H9 (cell line): ENCODE measurements around the gene ALPG. TPM values are rescaled to one million over a fixed set of nuclear protein-coding genes. Genes with fewer than 3 reads are reported as not detected.
"Not testable (repeated sequence)": the region's sequence is repeated elsewhere in the genome, so short reads cannot be mapped to it uniquely, and the experiment has no call there.

Source experiments
- DNase-seq: peaks from one replicate; pipeline ENCODE4 v3.0.0-alpha.2; 2017
- H2AFZ ChIP-seq: one replicate; pipeline ENCODE4 v1.6.1; 2013; ENCODE audit warnings: mild to moderate bottlenecking, low read length, control low read depth, moderate library complexity
- H2AK5ac ChIP-seq: 2 replicates; pipeline ENCODE4 v1.6.1; 2013; ENCODE audit warnings: low read length, control low read depth, mixed read lengths; ENCODE audit not compliant: insufficient read length
- H2BK120ac ChIP-seq: one replicate; pipeline ENCODE4 v1.6.1; 2013; ENCODE audit warnings: low read depth, mild to moderate bottlenecking, low read length, control low read depth, inconsistent platforms; ENCODE audit not compliant: poor library complexity, severe bottlenecking
- H2BK12ac ChIP-seq: 2 replicates; pipeline ENCODE4 v1.6.1; 2013; ENCODE audit warnings: low read length, control low read depth, mixed read lengths, low read depth; ENCODE audit not compliant: insufficient read length
- H2BK15ac ChIP-seq: 2 replicates; pipeline ENCODE4 v1.6.1; 2013; ENCODE audit warnings: low read depth, low read length, control low read depth
- H2BK20ac ChIP-seq: one replicate; pipeline ENCODE4 v1.6.1; 2013; ENCODE audit warnings: low read depth, mild to moderate bottlenecking, low read length, control low read depth, inconsistent platforms; ENCODE audit not compliant: poor library complexity, severe bottlenecking
- H2BK5ac ChIP-seq: 2 replicates; pipeline ENCODE4 v1.6.1; 2013; ENCODE audit warnings: low read length, control low read depth, mixed read lengths; ENCODE audit not compliant: insufficient read length
- H3K14ac ChIP-seq: 2 replicates; pipeline ENCODE4 v1.6.1; 2013; ENCODE audit warnings: low read length, control low read depth; ENCODE audit not compliant: insufficient read depth
- H3K18ac ChIP-seq: 2 replicates; pipeline ENCODE4 v1.6.1; 2013; ENCODE audit warnings: low read depth, mild to moderate bottlenecking, mixed read lengths, low read length, control low read depth; ENCODE audit not compliant: insufficient read length
- H3K23ac ChIP-seq: 2 replicates; pipeline ENCODE4 v1.6.1; 2013; ENCODE audit warnings: low read length, control low read depth, mixed read lengths, low read depth; ENCODE audit not compliant: insufficient read length
- H3K23me2 ChIP-seq: 2 replicates; pipeline ENCODE4 v1.6.1; 2013; ENCODE audit warnings: low read depth, mild to moderate bottlenecking, mixed read lengths, low read length, control low read depth; ENCODE audit not compliant: insufficient read length, poor library complexity, severe bottlenecking
- H3K27ac ChIP-seq: 2 replicates; pipeline ENCODE4 v1.5.1; 2013; ENCODE audit warnings: low read length, control low read depth, mixed read lengths, low read depth; ENCODE audit not compliant: insufficient read length
- H3K27me3 ChIP-seq: 2 replicates; pipeline ENCODE4 v1.6.1; 2013; ENCODE audit warnings: low read length, control low read depth, inconsistent platforms; ENCODE audit not compliant: insufficient read depth
- H3K4ac ChIP-seq: 2 replicates; pipeline ENCODE4 v1.6.1; 2013; ENCODE audit warnings: low read depth, mild to moderate bottlenecking, control low read depth, inconsistent platforms, low read length, moderate library complexity
- H3K4me1 ChIP-seq: 2 replicates; pipeline ENCODE4 v1.6.1; 2013; ENCODE audit warnings: low read length, control low read depth, inconsistent platforms; ENCODE audit not compliant: insufficient read depth
- H3K4me2 ChIP-seq: 2 replicates; pipeline ENCODE4 v1.6.1; 2013; ENCODE audit warnings: low read length, control low read depth, mixed read lengths; ENCODE audit not compliant: insufficient read length, insufficient read depth
- H3K56ac ChIP-seq: 2 replicates; pipeline ENCODE4 v1.6.1; 2013; ENCODE audit warnings: low read depth, mild to moderate bottlenecking, mixed read lengths, low read length, control low read depth; ENCODE audit not compliant: insufficient read length
- H3K79me1 ChIP-seq: 2 replicates; pipeline ENCODE4 v1.6.1; 2013; ENCODE audit warnings: low read depth, mild to moderate bottlenecking, moderate library complexity, low read length, control low read depth, inconsistent platforms; ENCODE audit not compliant: insufficient read depth, poor library complexity, severe bottlenecking
- H3K79me2 ChIP-seq: 2 replicates; pipeline ENCODE4 v1.6.1; 2013; ENCODE audit warnings: low read length, control low read depth, inconsistent platforms; ENCODE audit not compliant: insufficient read depth
- H3K9ac ChIP-seq: 2 replicates; pipeline ENCODE4 v1.6.1; 2013; ENCODE audit warnings: low read length, control low read depth, mixed read lengths; ENCODE audit not compliant: insufficient read length; ENCODE audit errors: extremely low read depth
- H3K9me3 ChIP-seq: one replicate; pipeline ENCODE4 v1.6.1; 2013; ENCODE audit warnings: low read depth, low read length, inconsistent platforms; ENCODE audit not compliant: control insufficient read depth
- H3T11ph ChIP-seq: one replicate; pipeline ENCODE4 v1.6.1; 2013; ENCODE audit warnings: mild to moderate bottlenecking, low read length, control low read depth, inconsistent platforms
- H4K20me1 ChIP-seq: one replicate; pipeline ENCODE4 v1.6.1; 2013; ENCODE audit not compliant: control insufficient read depth, insufficient read length, insufficient read depth
- H4K5ac ChIP-seq: 2 replicates; pipeline ENCODE4 v1.6.1; 2013; ENCODE audit warnings: low read depth, mild to moderate bottlenecking, mixed read lengths, low read length, control low read depth; ENCODE audit not compliant: insufficient read length
- H4K8ac ChIP-seq: replicated peaks from 2 replicates; pipeline ENCODE4 v1.6.1; 2013; ENCODE audit warnings: low read length, control low read depth, mixed read lengths, low read depth; ENCODE audit not compliant: insufficient read length
- H4K91ac ChIP-seq: 2 replicates; pipeline ENCODE4 v1.6.1; 2013; ENCODE audit warnings: low read depth, mild to moderate bottlenecking, moderate library complexity, mixed read lengths, low read length, control low read depth; ENCODE audit not compliant: insufficient read length
- H3K27ac Mint-ChIP-seq, 3 experiments: 2 replicates in 2 of 3; 3 replicates in 1 of 3; pipeline ENCODE4 v1.8.0; 2020 to 2021; ENCODE audit warnings: mixed read lengths in 3 of 3, mild to moderate bottlenecking in 1 of 3, moderate library complexity in 1 of 3
- H3K27me3 Mint-ChIP-seq: 2 replicates; pipeline ENCODE4 v1.8.0; 2021; ENCODE audit warnings: low read depth, mild to moderate bottlenecking, moderate library complexity, mixed read lengths
- H3K36me3 Mint-ChIP-seq, 3 experiments: 2 replicates in 2 of 3; 3 replicates in 1 of 3; pipeline ENCODE4 v1.8.0; 2020 to 2021; ENCODE audit warnings: low read depth in 3 of 3, mixed read lengths in 3 of 3; ENCODE audit not compliant: insufficient read depth in 1 of 3
- H3K4me1 Mint-ChIP-seq, 2 experiments: 2 replicates each; pipeline ENCODE4 v1.8.0; 2020; ENCODE audit warnings: mixed read lengths in 2 of 2
- H3K4me3 Mint-ChIP-seq, 2 experiments: 2 replicates in 1 of 2; 3 replicates in 1 of 2; pipeline ENCODE4 v1.8.0; 2020 to 2021; ENCODE audit warnings: mild to moderate bottlenecking in 2 of 2, mixed read lengths in 2 of 2, moderate library complexity in 1 of 2
- H3K9me3 Mint-ChIP-seq, 2 experiments: 2 replicates in 1 of 2; 3 replicates in 1 of 2; pipeline ENCODE4 v1.8.0; 2020; ENCODE audit warnings: mild to moderate bottlenecking in 2 of 2, mixed read lengths in 2 of 2, moderate library complexity in 1 of 2
- WGBS: extraction: QIAGEN DNeasy Blood & Tissue Kit; methylation state at CpG from one replicate; pipeline ENCODE4 v1.1.7; 2013; ENCODE audit warnings: missing lambda C conversion rate, low lambda C conversion rate, mixed read lengths; ENCODE audit not compliant: insufficient read length; ENCODE audit errors: extremely low coverage; 5-methylcytosine and 5-hydroxymethylcytosine counted together
- total RNA-seq: library from RNA; stranded (reverse); gene quantifications from 2 replicates; pipeline ENCODE4 v1.2.1, GENCODE V29; 2021

Gene ALPG
- total RNA-seq, 1 experiment from 2014 or later = 1.3 TPM

DNA sequence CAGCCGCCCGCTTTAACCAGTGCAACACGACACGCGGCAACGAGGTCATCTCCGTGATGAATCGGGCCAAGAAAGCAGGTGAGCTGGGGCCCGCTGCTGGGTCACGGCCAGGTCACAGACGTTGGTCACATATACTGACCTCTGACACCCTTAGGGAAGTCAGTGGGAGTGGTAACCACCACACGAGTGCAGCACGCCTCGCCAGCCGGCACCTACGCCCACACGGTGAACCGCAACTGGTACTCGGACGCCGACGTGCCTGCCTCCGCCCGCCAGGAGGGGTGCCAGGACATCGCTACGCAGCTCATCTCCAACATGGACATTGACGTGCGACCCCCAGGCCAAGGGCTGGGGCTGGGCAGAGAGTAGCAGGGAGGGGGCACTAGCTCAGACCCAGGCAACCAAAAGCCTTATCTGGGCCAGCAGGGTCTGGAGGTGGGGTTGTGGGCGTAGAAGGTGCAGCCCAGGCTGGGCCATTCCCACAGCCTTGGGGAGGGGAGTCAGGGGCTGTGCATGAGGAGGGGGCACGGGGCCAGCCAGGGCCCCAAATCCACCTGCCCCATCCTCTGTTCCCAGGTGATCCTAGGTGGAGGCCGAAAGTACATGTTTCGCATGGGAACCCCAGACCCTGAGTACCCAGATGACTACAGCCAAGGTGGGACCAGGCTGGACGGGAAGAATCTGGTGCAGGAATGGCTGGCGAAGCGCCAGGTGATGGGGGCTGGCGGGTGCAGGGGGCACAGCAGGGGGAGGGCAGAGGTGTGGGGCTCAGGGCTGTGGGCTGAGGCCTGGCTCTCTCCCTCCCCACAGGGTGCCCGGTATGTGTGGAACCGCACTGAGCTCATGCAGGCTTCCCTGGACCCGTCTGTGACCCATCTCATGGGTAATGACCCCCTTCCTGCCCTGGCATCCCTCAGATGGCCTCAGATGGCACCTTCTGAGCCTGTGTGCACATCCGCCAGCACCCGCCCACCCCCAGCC, 26.7 kb upstream of the ALPG start:
- H3K27ac Mint-ChIP-seq, H3K14ac ChIP-seq, DNase-seq, H2BK12ac ChIP-seq, H3K23me2 ChIP-seq, H3K4me2 ChIP-seq, H3K79me1 ChIP-seq, H3K27me3 ChIP-seq, H3K4me3 Mint-ChIP-seq, H2BK5ac ChIP-seq, H3K18ac ChIP-seq, H4K20me1 ChIP-seq, H2BK20ac ChIP-seq, H2BK120ac ChIP-seq, H3K9me3 Mint-ChIP-seq, H3K23ac ChIP-seq, H3K9me3 ChIP-seq, H3K79me2 ChIP-seq, H2AK5ac ChIP-seq, H3K27ac ChIP-seq, H2AFZ ChIP-seq, H4K91ac ChIP-seq, H4K5ac ChIP-seq, H3K36me3 Mint-ChIP-seq, H4K8ac ChIP-seq, H3K4me1 ChIP-seq, H3K56ac ChIP-seq, H2BK15ac ChIP-seq, H3K9ac ChIP-seq, H3K4ac ChIP-seq, H3T11ph ChIP-seq: not testable (repeated sequence)
- H3K27me3 Mint-ChIP-seq = peaks cover 35% of the 10 kb centered on the region
- peaks cover 15 to 29% of the 10 kb centered on the region in 2 experiments for H3K4me1 Mint-ChIP-seq
- no CpG with 5 or more reads among the region's 41 CpGs for WGBS
